HG03378 (cell line): ENCODE measurements around the gene ISOC1.
A peak's percentile ranks its signal among the peaks of the same experiment; 100 is the strongest.

Experiments
- ATAC-seq: cut with Tn5 transposase; IDR thresholded peaks from one replicate; pipeline ENCODE4 v1.9.1; 2021; ENCODE audit warnings: mild to moderate bottlenecking, moderate library complexity; ENCODE audit not compliant: unreplicated experiment

The ISOC1 gene

DNA sequence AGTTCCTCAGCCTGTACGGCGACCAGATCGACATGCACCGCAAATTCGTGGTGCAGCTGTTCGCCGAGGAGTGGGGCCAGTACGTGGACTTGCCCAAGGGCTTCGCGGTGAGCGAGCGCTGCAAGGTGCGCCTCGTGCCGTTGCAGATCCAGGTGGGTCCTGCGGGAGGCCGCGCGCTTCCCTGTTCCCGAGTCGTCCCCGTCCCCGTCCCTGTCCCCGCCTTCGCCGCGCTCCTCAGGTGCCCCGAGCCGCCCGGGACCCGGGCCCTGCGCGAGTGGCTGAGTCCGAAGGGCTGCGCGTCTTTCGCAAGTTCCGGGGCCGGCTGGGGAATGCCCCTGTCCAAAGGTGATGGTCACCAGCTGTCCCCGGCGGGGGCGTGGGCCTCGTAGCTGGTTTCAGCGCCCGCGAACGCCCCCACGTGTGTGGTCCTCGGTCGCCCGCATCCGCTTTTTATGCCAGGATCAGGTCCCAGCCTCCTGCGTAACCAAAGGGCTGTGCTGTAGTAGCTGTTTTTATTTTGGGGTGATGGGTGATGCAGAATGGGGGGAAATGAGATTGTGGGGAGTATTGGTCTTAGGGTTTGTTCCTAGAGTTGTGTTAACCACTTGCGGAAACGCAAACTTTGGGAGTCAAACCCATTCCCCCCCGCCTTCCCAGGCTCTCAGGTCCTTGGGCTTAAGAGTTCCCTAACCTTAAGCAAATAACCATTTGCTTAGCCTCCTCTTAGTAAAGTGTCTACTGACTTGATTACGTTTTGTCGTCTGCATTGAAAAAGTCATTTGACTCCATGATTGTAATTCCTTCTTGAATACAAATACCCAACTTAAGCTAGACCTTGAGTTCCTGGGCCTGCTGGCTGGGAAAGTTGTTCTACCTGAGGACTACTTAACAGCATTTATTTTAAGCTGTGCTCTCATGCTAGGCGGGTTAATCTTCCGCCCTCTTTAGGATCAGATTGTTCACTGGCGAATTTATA lies 663 bp downstream of the ISOC1 start:
- peak; percentile 41 for ATAC-seq

DNA sequence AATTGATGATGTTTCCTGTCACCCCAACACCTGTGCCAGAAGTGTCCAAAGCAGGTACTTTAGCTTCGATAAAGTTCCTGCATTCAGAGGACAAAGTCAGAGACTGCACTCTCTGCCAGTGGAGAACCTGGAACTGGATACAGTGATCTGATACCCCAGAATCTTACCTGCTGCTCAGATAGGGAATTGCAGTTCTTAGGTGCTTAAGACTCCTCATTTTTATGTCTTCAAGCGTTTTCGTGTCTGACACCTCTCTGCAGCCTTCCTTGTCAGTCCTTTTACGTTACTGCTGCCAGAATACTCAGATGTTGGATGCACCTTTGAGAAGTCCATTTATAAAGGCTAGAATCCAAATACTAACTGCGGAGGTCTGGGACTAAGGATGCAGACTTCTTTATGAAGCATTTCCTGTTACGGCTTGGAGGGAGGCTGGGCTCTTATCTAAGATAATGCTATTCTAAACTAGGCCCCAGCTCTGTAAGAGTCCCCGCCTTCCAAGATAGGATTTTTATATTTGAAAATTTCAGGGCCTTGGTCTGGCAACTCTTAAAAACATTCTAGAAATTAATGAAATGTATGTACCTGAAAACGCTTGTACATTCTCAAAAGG lies 1.9 kb downstream of the ISOC1 start:
- no peak for ATAC-seq

DNA sequence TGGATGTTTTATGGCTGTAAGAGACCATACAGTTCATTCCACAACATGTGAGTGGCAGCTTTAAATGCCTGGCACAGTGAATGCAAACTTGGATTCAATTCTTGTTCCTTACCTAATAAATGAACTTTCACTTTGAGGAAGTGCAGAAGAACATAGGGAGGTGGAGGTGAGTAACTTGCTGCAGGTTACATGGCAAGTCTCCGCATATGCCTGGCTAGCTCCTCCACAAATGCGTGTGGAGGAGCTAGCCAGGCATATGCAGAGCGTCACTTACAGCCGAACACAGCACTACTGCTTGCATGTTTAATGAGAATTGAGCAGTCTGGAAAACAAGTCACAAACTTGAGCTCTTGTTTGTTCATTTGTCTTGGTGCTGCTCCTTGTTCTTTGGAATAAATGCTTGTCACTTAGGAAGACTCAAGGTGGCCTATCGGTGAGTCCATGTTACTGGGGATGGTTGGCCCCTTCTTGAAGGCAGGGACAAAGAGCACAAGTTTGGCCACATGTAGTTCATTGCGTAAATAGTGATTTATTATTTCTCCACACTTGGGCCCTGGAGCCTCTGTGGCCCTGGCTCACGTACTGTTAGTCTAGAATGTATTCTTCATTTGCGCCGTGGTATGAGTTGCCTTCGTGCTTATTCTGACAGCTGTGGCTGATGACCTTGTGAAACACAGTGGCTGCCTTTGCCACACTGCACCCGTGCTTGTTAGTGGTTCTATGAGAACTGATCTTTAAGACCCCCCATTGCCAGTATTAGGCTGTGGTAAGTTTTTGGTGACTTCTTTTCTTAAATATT lies 3.1 kb downstream of the ISOC1 start:
- ATAC-seq = no peak

DNA sequence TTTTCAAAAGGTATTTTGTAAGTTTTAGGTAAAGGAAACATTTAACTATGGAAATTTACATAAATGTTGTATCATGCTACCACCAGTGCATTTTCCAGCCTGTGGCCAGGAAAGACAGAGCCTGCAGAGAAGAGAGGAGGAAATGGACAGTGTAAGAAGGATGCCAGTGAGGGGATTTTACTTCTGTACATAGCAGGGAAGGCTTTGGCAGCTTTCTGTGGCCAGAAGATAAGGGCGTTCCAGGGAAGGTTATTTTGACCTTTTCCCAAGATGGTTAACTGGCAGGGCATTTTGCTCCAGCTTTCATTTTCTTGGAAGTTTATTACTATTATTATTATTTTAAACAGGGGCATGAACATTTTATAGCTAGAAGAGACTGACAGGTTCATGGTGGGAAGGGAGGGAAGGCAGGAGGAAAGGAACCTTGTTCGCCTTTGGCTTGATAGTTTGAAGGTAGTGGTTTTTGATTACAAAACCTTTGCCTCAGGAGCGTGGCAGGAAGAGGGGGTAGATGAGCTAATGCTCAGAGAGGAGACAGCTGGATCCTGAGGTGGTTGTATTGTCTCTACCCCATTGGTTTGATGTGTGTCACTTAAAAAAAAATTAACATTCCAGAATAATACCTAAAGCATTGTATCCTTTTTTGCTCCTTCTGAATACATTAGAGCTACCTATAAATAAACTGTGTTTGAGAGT lies 4.1 kb downstream of the ISOC1 start:
- no peak for ATAC-seq

DNA sequence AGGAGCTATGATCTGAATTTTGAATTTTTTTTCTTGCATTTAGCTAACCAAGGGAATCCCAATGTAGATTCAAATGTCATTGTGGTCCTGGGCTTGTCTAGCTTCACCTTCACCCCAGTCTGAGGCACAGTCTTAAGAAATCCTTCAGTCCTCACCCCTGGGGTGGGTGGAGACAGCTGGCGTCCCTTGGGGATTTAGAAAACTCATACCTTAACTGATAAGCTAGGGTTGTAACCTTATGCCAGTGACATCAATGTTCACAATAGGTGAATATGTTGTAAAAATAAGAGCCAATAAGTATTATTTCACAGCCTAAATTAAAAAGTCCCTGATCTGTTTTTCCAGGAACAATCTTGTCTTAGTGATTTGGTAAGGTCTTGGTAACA lies 4.6 kb downstream of the ISOC1 start:
- peak; percentile 35 for ATAC-seq

DNA sequence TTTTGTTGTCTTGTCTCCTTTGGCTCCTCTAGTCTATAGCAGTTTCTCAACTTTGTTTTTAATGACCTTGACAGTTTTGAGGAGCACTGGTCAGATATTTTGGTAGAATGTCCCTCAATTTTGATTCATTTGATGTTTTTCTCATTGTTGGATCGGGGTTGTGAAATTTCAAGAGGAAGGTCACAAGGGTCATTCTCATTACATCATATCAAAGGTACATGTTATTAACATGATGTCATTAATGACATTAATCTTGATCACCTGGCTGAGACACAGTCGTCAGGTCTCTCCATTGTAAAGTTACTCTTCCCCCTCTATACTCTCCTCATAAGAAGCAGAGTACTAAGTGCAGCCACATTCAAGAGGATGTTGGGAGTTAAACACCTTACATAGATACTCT lies 7.2 kb downstream of the ISOC1 start:
- ATAC-seq = no peak

DNA sequence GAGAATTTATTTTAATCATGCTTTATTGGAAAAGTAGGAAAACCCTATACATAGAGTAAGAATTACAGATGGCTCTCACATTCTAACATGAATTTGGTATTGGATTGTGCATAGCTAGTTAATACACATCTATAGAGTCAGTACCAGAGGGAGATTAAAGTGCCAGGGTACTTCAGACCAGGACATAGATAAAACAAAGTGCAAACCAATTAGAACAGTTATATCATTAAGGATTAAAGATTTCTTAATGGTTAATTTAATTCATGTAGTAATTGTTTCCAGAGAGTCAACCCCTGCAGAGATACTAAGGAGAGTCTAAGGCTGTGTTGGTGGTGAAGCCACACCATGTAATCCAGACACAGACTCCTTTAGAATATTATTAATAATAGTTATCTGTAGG lies 8.8 kb downstream of the ISOC1 start:
- ATAC-seq = no peak

DNA sequence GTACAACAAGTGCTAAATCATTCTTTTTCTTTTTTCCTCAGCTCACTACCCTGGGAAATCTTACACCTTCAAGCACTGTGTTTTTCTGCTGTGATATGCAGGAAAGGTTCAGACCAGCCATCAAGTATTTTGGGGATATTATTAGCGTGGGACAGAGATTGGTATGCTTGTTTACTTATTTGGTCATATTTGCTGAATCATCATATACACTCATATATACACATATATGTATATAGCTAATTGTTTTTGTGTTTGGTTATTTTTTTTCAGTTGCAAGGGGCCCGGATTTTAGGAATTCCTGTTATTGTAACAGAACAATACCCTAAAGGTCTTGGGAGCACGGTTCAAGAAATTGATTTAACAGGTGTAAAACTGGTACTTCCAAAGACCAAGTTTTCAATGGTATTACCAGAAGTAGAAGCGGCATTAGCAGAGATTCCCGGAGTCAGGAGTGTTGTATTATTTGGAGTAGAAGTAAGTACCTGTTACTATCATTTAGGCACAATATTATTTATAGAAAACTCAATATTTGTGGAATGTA lies 10.4 kb downstream of the ISOC1 start:
- no peak for ATAC-seq

DNA sequence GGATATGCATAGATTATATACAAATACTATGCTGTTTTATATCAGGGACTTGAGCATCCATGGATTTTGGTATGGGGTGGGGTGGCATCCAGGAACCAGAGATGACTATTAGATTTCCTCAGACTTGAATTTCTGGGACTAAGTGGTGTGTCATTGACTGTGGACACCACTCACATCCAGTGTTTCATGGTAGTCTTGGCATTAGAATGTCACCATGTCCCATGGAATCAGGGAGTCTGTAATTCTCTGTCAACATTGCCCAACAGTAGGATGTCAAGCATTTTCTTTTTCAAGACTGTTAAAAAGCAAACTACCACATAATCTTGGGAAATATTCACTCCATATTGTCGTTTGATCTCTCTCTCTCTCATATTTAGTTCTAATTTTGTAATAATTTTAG lies 13.1 kb downstream of the ISOC1 start:
- no peak for ATAC-seq

DNA sequence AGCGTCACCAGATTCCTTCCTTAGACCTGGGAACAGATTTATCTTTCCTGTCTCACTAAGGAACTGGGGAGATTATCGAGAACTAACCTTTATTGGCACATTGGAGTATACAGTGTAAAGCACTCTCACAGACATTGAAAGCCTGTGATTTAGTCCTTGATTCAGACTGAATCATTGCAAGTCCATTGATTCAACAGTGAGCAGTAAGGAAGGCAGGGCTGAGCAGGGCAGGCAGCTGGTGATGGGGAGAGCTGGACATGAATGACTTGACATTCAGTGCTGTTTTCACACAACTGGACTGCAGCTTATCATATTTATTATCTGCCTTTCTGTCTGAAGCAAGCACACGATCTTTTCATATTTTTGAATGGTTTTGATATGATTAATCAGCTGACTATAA lies 16.2 kb downstream of the ISOC1 start:
- ATAC-seq = no peak

DNA sequence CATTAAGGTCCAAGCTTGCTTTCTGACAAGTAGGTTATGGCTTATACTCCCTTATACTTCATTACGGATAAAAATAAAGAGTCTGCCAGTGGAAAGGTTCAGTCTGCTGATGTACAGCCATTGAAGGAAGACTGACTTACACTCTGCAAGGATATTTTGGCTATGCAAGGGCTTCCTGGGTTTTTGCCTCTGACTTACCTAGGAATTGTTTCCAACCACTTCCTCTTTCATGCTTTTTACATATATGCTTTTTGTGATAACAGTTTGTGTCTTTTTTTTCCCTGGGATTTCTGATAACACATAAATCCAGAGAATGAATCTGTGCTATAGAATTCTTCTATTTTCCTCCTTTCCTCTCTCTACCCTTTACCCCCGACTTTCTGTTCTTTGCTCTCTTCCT lies 16.8 kb downstream of the ISOC1 start:
- no peak for ATAC-seq

DNA sequence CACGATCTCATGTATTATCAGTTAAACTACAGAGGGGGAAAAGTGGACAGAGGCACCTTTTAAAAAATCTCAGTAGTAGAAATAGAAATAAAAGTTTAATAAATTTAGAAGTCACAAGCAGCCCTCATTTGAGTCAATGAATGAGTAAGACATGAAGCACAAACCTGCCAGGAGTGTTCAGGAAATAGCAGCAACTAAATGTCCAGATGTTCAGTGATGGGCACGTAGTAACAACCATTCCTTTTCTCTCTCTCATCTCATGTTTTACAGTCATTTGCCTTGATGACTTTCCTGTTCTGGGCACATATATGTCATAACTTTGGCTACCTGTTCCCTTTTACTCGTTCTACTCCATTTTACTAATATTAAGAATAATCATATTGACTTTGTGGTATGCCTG lies 17.7 kb downstream of the ISOC1 start:
- ATAC-seq = no peak

DNA sequence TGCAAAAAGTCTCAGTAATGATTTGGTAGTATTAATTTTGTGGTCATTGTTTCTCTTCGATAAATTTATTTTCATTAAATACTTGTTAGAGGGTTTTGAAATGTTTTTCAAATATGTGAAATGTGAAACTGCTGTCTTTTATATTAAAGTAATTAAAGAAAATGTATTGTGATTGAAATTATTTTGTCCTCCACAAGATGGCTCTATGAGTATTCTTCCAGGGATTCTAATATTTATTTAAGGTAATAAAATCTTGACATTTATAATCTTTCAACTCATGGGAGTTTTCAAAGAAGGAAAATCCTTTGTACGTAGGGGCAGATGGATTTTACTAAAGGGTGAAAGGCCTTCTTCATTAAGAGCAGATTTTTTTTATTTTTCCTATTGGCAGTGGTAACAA lies 19.3 kb downstream of the ISOC1 start:
- no peak for ATAC-seq

DNA sequence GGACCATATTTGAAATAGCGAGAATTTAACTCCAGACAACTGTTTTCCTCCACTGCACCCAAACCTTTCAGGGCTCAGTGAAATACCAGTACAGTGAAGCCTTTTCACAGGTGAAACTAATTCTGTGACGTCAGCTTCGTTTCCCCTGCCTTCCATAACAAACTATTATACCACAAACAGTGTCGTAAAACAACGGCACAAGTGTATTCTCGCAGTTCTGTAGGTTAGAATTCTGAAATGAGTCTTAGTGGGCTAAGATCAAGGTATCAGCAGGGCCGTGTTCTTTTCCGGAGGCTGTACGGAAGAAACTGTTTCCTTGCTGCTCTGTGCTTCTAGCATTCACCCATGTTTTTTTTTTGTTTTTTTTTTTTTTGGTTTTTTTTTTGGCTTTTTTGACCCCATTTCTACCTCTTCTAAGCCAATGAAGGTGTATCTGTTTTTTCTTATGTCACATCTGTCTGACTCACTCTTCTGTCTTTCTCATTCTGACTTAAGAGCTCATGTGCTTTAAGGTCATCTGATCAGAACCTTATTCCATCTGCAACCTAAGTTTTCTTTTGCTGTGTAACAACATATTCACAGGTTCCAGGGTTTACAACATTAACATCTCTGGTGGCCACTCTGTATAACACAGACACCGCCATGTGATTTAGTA lies 20.1 kb downstream of the ISOC1 start:
- ATAC-seq = no peak

DNA sequence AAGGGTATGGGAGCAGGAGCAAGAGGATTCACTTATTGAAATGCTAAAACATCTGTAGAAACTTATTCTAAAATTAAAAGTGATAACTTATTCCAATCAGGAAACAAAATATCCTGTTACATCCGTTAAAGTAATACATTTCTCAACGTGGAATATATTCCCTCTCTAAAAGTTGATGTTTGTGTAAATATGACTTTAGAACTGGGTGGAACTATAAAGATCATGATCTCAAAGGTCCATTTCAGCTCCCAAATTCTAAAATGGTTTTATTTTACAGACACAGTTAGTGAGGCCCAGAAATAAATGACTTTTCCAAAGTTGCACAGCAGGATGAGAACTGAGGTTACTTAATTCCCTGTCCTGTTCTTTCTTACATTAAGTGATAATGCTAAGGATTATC lies 21.1 kb downstream of the ISOC1 start:
- ATAC-seq = no peak

DNA sequence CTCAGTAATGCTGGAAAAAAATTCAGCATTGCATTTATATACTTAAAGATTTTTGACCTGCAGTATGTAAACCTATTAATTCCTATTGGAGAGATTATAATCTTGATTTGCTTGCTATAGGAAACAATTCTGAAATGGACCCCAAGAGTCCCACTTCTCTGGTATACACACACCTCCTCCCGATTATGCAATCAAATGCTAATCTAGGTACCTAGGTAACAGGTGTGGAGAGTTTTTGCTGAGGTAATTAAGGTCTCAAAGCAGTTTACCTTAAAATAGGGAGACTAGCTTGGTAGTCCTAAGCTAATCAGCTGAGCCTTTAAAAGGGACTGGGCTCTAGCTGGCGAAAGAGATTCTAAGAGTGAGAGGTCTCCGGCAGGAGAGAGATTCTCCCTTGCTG lies 22.2 kb downstream of the ISOC1 start:
- no peak for ATAC-seq

DNA sequence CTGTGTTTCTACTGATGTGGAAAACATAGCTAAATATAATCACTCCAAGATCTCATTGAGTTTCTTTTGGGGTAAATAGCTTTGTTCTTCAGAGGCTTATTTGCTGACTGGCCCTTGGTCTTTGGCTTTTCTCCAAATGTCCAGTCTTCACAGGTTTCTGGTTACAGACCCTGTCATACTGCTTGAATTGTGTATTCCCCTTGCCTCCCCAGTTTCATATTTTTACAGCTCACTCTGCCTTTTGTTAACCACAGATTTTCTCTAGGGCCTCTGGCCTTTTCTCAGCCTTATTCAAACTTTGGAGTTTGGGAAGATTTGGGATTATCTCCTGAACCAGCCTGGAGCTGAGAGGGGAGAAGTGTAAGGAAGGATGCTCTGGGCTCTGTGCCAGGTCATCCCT lies 23.9 kb downstream of the ISOC1 start:
- no peak for ATAC-seq

DNA sequence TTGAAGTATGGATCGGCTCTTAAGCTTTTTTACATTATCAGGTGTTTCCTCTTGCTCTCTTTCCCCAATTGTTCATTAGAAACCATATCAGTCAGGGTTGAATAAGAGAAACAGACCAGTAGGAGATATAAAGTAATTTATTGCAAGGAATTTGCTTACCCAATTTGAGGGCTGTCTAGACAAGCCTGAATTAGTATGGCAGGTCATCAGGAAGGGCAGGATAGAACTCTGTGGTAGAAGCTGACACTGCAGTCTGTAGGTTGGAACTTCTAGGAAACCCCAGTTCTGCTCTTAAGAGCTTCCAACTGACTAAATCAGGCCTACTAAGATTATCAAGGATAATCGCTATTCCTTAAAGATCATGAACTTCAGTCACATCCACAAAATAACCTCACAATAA lies 24.3 kb downstream of the ISOC1 start:
- no peak for ATAC-seq

DNA sequence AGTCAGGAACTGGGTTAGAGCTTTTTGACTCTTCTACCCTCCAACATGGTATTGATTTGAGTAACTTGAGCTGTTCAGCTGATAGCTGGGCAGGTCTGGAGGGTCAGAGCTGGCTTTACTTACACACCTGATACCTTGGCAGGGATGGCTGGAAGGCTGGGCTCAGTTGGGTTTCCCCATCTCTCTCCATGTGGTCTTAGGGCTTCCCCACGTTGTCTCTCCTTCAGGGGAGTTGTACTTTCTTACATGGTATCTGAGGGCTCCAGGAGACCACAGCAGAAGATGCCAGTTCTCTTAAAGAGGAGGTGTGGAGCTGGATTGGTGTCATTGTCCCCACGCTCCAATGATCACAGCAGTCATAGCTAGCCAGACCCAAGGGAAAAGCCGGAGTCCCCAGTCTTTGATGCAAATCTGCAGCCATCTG lies 25.6 kb downstream of the ISOC1 start:
- ATAC-seq = peak; percentile 82

DNA sequence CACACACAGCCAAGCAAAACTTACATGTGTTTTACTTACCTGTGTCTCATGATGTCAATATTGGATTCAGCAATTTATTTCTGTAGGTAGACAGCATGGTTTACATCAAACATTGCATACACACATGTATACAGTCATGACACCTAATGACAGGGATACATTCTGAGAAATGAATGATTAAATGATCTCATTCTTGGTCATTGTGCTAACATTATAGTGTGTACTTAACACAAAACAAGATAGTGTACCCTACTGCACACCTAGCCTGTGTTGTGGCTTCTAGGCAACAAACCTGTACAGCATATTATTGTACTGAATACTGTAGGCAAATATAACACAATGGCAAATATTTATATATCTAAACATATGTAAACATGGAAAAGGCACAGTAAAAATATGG lies 28.0 kb downstream of the ISOC1 start:
- ATAC-seq = no peak
